ENCODE data around the gene LCN6. TPM values are rescaled to one million over a fixed set of nuclear protein-coding genes. Genes with fewer than 3 reads are reported as not detected.

The LCN6 gene
- total and polyA plus RNA-seq, 12 donors: 0.43 to 25.4 (median 2.2) TPM; not detected in 6

DNA sequence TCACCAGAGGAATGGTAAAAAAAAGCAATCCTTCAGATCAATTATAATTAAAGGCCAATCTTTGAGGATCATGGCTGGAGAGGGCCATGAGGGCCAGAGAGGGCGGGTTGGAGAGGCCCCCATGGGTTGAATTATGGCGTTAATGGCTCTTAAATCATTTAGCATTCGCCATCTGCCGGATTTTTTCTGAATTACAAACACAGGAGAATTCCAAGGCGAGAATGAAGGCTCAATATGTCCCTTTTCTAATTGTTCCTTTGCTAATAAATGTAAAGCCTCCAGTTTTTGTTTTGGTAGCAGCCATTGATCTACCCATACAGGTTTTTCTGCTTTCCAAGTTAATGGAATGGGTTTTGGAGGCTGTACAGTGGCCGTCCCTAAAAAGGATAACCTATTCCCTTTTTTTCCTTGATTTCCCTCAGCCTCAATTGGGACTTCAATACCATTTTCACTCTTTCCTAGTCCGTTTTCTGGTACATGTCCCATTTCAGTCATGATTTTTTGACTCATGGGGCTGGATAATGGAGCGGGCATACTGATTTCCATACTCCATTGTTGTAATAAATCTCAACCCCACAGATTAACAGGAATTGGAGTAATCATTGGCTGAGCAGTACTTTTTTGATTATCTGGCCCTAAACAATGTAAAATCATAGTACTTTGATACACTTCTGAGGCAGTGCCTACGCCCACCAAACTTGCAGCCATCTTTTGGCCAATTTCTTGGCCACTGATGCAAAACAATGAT lies 36.1 kb upstream of the LCN6 start:
- no peaks in the 10 kb centered on the region for H3K9me3 ChIP-seq (replicated peaks in 1 of 3)
- no peak for DNase-seq
- no peaks in the 10 kb centered on the region for H3K27me3 ChIP-seq
- H3K27ac ChIP-seq: peak overlapping the region in 2 of 5 donors; percentile 74 to 78
- TF ChIP-seq, protein P1, sequence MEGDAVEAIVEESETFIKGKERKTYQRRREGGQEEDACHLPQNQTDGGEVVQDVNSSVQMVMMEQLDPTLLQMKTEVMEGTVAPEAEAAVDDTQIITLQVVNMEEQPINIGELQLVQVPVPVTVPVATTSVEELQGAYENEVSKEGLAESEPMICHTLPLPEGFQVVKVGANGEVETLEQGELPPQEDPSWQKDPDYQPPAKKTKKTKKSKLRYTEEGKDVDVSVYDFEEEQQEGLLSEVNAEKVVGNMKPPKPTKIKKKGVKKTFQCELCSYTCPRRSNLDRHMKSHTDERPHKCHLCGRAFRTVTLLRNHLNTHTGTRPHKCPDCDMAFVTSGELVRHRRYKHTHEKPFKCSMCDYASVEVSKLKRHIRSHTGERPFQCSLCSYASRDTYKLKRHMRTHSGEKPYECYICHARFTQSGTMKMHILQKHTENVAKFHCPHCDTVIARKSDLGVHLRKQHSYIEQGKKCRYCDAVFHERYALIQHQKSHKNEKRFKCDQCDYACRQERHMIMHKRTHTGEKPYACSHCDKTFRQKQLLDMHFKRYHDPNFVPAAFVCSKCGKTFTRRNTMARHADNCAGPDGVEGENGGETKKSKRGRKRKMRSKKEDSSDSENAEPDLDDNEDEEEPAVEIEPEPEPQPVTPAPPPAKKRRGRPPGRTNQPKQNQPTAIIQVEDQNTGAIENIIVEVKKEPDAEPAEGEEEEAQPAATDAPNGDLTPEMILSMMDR (IDR thresholded peaks at IDR 0.05): peak; percentile 18 to 56 (median 38)
- TF ChIP-seq POLR2A (IDR thresholded peaks at IDR 0.05): no peak
- H3K4me1 ChIP-seq (replicated peaks in 1 of 2): peaks cover 0 to 3% of the 10 kb centered on the region in 2 donors
- H3K4me3 ChIP-seq: no peak overlapping the region
- WGBS, 4 donors: 52 to 65% (median 57%) methylated on average over 9 of the region's 9 CpGs
- intact Hi-C loops (cut with DNase I): loop anchor here in 1 of 2 donors (10.0 kb wide), 1 partner anchor 450 kb away; the partner anchor contains the start of gene SLC34A3
- H3K36me3 ChIP-seq (replicated peaks in 1 of 2): no peaks in the 10 kb centered on the region

DNA sequence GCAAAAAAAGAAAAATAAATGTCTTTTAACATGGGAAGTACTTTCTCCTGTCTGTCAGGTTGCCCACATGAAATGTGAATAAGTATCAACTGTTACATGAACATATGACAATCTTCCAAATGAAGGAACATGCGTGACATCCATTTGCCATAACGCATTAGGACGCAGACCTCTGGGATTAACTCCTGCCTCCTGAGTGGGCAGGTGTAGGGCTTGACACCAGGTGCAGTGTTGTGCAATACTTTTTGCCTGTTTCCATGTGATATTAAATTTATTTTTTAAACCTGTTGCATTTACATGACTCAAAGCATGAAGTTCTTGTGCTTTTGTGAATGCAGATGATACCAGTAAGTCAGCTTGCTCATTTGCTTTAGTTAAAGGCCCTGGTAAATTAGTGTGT lies 34.1 kb upstream of the LCN6 start:
- H3K36me3 ChIP-seq (replicated peaks in 1 of 2): no peaks in the 10 kb centered on the region
- no peak for DNase-seq
- WGBS, 4 donors: 92 to 96% (median 93%) methylated on average over 3 of the region's 3 CpGs
- H3K9me3 ChIP-seq (replicated peaks in 1 of 3): no peaks in the 10 kb centered on the region
- peaks cover 0 to 1% of the 10 kb centered on the region in 2 donors for H3K4me1 ChIP-seq (replicated peaks in 1 of 2)
- no peaks in the 10 kb centered on the region for H3K27me3 ChIP-seq
- H3K27ac ChIP-seq: no peak overlapping the region
- TF ChIP-seq POLR2A (IDR thresholded peaks at IDR 0.05): no peak
- TF ChIP-seq, protein P1 (IDR thresholded peaks at IDR 0.05): no peak
- intact Hi-C loops (cut with DNase I): loop anchor here in 1 of 2 donors (10.0 kb wide), 1 partner anchor 452 kb away; the partner anchor contains the start of gene SLC34A3
- no peak overlapping the region for H3K4me3 ChIP-seq

- 78 to 90% (median 85%) methylated on average over 5 of the region's 5 CpGs for WGBS, 4 donors
- no peak overlapping the region for H3K4me3 ChIP-seq
- no peaks in the 10 kb centered on the region for H3K36me3 ChIP-seq (replicated peaks in 1 of 2)
- H3K27me3 ChIP-seq: no peaks in the 10 kb centered on the region
- intact Hi-C loops (cut with DNase I): loop anchor here in 1 of 2 donors (10.0 kb wide), 1 partner anchor 455 kb away; the partner anchor contains the start of gene SLC34A3
- H3K4me1 ChIP-seq (replicated peaks in 1 of 2): no peaks in the 10 kb centered on the region
- no peak for DNase-seq
- no peak for TF ChIP-seq POLR2A (IDR thresholded peaks at IDR 0.05)
- TF ChIP-seq, protein P1 (IDR thresholded peaks at IDR 0.05): no peak
- H3K27ac ChIP-seq: no peak overlapping the region
- no peaks in the 10 kb centered on the region for H3K9me3 ChIP-seq (replicated peaks in 1 of 3)
Measured at GRCh38 chr9:136779808-136780207, 31.5 kb upstream of the LCN6 start.

- Histone ChIP-seq H3K9me3 (replicated peaks in 1 of 3) (no peaks in the 10 kb centered on the region), H3K27me3 (no peaks in the 10 kb centered on the region), H3K4me3 (no peak overlapping the region), H3K36me3 (replicated peaks in 1 of 2) (no peaks in the 10 kb centered on the region), H3K4me1 (replicated peaks in 1 of 2) (no peaks in the 10 kb centered on the region), H3K27ac (no peak overlapping the region)
- intact Hi-C loops (cut with DNase I): no loop called here
- TF ChIP-seq POLR2A (IDR thresholded peaks at IDR 0.05): no peak
- TF ChIP-seq, protein P1 (IDR thresholded peaks at IDR 0.05): no peak
- no peak for DNase-seq
- WGBS, 4 donors: 62 to 73% (median 70%) methylated on average over 14 of the region's 14 CpGs
Measured at GRCh38 chr9:136777359-136777758, 29.0 kb upstream of the LCN6 start.
